Ovary (tissue), 3 donors: ENCODE measurements around the gene LCP2.
"Not testable (repeated sequence)": the region's sequence is repeated elsewhere in the genome, so short reads cannot be mapped to it uniquely, and the experiment has no call there.

ENCODE experiments used
- EP300 ChIP-seq: sonication (generic); formaldehyde crosslinking; IDR thresholded peaks from one replicate; pipeline ENCODE4 v1.6.1; 2017; ENCODE audit warnings: antibody characterized with exemption
- POLR2A ChIP-seq: fragments of 450-650 bp; IDR thresholded peaks from one replicate; pipeline ENCODE4 v1.6.1; 2017; ENCODE audit warnings: antibody characterized with exemption, mild to moderate bottlenecking, moderate library complexity
- TF ChIP-seq, protein P1 (sequence below), 3 donors: fragments of 450-650 bp in 2 of 3; fragments of 200-600 bp in 1 of 3; IDR thresholded peaks; one replicate each; pipeline versions ENCODE4 v1.5.1 to v1.8.0; 2016 to 2022; ENCODE audit warnings: antibody characterized with exemption in 3 of 3, mild to moderate bottlenecking in 1 of 3
- donor health status: DM: no; HTN: no; CAD: no.

DNA sequence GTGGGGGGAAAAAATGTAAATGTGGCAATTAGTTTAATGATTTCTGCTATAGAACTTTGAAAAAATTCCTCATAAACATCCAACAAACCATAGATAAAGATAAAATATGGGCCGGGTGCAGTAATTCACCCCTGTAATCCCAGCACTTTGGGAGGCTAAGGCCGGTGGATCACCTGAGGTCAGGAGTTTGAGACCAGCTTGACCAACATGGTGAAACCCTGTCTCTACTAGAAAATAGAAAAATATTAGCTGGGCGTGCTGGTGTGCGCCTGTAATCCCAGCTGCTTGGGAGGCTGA lies 48.7 kb downstream of the LCP2 start:
- TF ChIP-seq, protein P1, sequence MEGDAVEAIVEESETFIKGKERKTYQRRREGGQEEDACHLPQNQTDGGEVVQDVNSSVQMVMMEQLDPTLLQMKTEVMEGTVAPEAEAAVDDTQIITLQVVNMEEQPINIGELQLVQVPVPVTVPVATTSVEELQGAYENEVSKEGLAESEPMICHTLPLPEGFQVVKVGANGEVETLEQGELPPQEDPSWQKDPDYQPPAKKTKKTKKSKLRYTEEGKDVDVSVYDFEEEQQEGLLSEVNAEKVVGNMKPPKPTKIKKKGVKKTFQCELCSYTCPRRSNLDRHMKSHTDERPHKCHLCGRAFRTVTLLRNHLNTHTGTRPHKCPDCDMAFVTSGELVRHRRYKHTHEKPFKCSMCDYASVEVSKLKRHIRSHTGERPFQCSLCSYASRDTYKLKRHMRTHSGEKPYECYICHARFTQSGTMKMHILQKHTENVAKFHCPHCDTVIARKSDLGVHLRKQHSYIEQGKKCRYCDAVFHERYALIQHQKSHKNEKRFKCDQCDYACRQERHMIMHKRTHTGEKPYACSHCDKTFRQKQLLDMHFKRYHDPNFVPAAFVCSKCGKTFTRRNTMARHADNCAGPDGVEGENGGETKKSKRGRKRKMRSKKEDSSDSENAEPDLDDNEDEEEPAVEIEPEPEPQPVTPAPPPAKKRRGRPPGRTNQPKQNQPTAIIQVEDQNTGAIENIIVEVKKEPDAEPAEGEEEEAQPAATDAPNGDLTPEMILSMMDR (IDR thresholded peaks at IDR 0.05), result not testable (repeated sequence)
- TF ChIP-seq EP300, POLR2A: not testable (repeated sequence)
